Measurements from ENCODE around the gene NEMP1.

DNA sequence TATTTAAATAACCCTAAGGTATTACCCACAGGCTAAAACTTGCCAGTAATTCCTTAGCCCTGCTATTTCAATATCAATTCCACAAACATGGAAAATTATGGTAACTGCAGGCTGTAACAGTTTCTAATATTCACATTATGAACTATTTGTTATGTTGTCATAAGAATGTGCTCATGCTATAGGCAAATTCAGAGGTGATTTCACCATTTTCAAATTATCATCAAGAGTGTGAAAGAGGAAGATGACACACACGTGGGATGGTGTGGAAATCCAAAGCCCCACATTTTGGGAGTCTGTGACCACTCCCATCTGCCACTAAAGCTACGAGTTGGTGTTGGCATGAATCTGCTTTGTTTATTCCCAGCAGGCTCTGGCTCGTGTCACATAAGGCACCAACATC, 22.8 kb downstream of the NEMP1 start:
- TF ChIP-seq, protein P1, sequence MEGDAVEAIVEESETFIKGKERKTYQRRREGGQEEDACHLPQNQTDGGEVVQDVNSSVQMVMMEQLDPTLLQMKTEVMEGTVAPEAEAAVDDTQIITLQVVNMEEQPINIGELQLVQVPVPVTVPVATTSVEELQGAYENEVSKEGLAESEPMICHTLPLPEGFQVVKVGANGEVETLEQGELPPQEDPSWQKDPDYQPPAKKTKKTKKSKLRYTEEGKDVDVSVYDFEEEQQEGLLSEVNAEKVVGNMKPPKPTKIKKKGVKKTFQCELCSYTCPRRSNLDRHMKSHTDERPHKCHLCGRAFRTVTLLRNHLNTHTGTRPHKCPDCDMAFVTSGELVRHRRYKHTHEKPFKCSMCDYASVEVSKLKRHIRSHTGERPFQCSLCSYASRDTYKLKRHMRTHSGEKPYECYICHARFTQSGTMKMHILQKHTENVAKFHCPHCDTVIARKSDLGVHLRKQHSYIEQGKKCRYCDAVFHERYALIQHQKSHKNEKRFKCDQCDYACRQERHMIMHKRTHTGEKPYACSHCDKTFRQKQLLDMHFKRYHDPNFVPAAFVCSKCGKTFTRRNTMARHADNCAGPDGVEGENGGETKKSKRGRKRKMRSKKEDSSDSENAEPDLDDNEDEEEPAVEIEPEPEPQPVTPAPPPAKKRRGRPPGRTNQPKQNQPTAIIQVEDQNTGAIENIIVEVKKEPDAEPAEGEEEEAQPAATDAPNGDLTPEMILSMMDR (IDR thresholded peaks at IDR 0.05): no peak
- no peak for TF ChIP-seq POLR2A (IDR thresholded peaks at IDR 0.05)

Data from vagina (tissue), 2 donors.